GM19438 (cell line): ENCODE results near the gene HID1.
"Not testable (repeated sequence)": the region's sequence is repeated elsewhere in the genome, so short reads cannot be mapped to it uniquely, and the experiment has no call there.

Source experiments
- ATAC-seq: cut with Tn5 transposase; IDR thresholded peaks from one replicate; pipeline ENCODE4 v1.9.1; 2021; ENCODE audit warnings: low read depth; ENCODE audit not compliant: unreplicated experiment

HID1 gene

DNA sequence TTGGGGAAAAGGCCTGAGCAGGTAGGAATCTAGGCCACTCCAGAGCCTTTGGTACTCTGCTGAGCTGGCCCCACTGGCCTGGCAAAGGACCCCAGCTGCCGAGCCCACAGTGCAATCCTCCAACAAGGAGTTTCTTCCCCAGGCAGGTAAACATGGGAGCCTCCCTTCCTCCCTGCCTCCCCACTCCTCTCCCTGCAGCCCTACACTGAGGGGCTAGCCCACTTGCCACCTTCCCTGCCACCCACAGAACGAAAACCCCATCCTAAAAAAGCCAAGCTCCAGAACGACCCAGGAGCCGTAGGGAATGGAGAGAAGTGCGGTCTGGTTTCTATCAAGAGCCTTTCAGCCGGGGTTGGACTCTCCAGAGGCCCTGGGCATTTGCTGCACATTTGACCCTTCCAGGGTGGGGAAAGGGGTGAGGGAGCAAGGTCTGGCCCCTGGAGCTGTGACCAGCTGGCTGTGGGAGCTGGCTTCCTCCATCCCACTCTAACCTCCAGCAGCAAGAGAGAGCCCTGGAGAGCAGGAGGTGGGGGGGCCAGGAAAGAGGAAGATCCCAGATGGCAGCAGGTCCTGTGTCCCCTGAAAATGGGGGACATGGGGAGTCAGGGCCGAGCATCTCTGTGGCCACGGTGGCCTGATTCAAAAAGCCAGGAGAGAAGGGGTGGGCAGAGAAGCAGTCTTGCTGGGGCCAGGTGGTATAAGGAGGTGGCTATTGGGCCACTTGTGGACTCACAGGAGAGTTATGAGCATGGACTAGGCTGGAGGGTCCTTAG lies 1.3 kb downstream of the HID1 start:
- ATAC-seq: no peak

GRCh38 chr17:74970395-74970794 lies 2.2 kb downstream of the HID1 start:
- ATAC-seq: no peak

DNA sequence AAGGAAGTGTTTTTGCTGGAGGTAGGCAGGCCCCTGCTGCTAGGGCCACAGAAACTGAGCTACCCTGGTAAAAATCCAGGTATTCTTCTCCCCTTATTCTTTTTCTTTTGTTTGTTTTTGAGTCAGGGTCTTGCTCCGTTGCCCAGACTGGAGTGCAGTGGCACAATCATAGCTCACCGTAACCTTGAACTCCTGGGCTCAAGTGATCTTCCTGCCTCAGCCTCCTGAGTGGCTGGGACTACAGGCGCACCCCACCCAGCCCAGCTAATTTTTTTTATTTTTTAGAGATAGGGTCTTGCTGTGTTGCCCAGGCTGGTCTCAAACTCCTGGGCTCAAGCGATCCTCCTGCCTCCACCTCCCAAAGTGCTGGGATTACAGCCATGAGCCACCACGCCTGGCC lies 3.1 kb downstream of the HID1 start:
- ATAC-seq: not testable (repeated sequence)

GRCh38 chr17:74968361-74968780 lies 4.2 kb downstream of the HID1 start:
- ATAC-seq: no peak

- ATAC-seq: no peak
These were observed 7.5 kb downstream of the HID1 start for GRCh38 chr17:74964988-74965622.

DNA sequence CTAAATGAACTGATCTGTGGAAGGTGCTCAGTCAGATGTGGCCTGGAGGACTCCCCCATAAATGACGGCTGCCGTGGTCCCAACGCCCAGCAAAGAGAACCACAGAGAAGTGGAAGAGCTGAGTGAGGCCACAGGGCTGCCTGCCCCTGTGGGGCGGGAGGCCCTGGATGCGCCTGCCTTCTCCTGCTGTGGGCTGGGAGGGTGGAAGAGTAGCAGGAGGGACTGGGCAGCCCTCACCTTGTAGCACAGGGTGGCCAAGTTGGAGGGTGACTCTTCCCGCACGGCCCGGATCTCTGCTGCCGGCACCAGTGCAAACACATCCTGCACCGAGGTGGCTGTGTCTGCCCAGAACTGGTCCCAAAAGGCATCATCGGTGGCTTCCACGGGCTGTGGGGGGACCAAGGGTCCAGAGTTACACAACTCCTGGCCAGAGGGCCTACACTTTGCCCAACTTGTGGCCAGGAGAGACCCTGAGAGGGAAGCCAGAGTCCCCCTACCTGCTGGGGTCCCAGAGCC lies 8.3 kb downstream of the HID1 start:
- no peak for ATAC-seq

- no peak for ATAC-seq
These were observed 8.9 kb downstream of the HID1 start for GRCh38 chr17:74963656-74964055.

DNA sequence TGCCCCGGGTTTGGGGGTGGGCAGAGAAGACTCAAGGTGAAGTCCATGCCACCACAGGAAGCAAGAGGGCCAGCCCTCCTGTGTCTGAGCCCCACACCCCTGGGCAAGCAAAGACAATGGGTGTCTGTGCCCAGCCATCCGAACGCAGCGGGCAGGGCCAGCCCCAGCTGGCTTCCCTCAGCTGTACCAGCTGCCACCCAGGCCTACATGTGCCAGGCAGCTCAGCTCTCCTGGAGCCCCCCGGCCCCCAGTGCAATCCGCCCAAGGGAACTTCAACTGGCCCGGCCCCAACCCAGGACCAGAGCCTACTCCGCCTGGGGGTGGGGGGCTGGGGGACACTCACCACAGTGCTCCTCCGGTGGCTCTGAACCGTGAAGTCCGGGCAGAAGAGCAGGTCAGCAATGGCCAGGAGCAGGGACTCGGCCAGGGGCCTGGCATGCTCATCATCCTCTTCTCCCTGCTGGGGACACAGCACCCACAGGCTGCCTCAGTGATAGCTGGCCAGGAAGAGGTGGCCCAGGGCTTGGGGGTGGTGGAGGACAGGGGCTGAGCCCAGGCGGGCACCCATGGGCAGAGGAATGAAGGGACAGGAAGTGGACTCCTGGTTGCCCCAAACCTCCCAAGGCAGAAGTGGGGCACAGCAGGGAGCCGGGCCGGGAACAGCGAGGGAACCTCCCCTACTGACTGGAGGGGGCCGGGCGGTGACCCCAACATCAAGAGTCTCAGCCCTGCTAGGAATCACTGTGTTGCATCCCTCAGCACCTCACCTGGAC lies 9.8 kb downstream of the HID1 start:
- no peak for ATAC-seq

DNA sequence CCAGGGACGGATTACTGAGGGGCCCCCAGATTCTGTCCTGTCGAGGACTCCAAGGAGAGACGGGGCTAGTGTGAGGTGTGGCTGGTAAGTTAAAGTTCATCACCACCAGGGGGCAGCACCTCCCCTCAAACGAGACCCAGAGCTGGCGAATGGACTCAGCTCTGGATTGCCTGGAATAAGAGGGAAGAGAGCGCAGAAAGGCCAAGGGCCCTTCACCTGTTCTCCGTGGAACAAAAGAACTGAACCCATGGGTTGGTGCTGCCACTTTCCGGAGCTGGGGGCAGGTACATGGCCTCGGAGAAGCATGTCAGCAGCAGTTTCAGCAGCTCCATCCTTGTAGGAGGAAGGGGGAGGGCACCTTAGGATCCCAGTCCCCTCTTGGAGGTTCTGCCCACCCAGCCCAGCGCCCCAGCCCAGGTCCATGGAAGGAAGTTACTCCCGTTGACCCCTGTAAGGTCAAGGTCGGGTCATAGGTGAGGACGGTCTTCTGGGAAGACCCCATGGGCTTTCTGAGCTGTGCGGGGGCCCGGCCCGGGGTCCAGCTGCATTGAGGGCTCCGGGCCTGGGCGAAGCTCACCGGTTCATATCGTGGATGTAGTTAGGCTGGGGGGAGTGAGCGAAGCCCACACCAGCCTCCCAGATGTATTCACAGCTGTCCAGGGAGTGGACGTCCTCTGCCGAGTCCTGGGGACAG lies 10.8 kb downstream of the HID1 start:
- no peak for ATAC-seq

DNA sequence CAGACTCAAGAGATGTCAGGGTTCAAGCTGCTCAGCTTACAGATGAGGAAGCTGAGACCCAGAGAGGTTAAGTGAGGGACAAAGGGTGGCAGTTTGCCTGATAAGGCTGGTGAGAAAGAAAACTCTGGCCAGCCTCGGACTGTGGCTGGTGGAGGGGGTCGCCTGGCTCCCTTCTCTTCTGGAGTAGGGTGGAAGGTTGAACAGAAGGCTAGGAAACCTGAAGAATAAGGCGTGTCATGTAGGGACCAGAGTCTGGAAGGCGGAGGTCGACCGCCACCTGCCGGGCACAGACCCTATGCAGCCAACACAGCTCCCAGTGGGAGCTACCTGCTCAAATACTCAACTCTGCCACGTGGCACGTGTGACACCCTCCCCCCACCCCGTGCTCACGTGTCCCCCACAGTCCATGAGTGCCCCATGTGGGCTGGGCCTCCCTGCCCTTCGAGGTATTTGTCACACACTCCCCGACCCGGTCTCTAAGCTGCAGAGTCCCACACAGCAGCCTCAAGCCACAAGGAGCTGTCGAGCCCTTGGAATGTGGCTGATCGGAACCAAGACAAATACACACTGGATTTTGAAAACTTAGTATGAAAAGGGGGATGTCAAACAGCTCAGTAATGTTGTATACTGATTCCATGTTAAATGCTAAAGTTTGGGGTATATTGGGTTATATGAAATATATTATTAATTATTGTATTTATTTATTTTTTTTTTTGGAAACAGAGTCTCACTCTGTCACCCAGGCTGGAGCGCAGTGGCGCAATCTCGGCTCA lies 11.8 kb downstream of the HID1 start:
- ATAC-seq: no peak

DNA sequence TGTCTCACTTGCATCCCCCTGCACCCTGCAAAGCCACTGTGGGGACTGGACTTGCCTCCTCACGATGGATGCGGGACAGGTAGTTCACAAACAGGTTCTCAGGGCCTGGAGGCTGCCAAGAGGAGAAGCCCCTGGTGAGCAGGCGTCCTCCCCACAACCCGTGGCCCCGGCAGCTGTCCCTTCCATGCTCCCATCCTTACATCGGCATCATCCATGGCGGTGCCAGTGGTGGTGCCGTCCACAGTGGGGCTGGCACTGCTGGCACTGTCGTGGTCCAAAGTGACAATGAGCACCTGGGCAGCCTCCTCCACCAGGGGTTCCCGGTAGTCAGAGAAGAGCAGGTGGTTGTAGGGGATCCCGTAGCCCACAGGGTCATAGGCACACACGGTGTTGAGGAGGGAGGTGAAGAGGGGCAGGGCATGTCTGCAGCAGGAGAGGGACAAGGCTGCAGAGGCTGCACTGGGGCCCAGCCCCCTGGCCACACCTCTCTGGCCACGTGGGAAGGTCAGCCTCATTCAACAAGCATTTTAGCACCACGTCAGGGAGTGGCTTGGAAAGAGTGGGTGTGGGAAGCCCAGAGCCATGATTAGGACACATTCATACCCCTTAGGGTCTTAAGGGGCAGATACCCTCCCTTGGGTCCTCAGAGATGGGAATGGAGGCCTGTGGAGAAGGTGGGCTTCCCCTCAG lies 12.6 kb downstream of the HID1 start:
- ATAC-seq: no peak

DNA sequence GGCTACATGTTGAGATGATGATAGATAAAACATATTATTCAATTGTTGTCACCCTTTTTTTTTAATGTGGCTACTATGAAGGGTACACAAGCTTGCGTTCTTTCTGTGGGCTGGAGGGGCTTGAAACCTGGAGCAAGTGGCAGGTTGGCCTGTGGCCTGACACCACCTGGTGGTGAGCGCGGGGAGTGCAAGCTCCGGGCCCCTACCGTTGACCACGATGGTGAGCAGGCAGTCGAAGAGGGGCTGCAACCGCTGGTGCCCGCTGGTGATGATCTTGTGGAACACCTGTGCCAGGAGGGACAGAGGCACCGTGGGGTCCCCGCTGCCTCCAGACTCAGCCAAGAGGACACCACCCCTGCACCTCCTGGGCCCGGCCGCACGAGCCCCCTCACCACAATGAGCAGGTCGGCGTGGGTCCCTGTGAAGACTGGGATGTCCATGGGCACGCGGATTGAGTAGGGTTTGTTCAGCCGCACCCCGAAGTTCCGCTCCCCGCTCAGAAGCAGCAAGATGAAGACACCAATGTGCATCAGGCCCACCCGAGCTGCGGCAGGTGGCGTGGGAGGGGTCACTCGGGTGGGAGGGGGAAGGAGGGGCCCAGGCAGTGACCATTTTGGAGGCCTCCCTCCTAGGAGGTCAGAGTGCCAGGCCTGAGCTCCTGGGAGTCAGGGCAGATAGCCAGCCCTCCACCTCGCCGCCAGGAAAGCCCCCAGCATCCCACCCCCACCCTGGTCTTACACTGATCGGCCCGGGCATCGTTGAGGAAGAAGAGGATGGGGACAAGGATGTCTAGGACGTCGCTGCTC lies 14.4 kb downstream of the HID1 start:
- no peak for ATAC-seq

DNA sequence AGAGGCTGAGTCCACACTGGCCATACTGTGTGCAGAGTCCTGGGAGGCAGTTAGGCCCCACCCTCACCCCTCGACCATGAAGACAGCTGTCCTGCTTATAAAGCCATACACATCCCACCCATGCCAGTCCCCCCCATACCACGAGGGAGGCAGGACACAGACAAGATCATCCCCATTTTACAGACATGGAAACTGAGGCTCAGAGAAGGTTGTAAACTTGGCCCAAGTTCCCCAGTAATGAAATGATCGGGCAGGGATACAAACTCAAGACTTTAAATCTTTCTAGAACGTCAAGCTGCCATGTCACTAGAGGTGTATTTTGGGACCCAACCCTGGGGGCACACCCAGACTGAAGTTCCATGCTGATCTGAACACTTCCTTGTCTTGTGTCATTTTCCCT lies 16.5 kb downstream of the HID1 start:
- ATAC-seq: no peak

- ATAC-seq: no peak
These were observed 17.7 kb downstream of the HID1 start for GRCh38 chr17:74954665-74955421.

DNA sequence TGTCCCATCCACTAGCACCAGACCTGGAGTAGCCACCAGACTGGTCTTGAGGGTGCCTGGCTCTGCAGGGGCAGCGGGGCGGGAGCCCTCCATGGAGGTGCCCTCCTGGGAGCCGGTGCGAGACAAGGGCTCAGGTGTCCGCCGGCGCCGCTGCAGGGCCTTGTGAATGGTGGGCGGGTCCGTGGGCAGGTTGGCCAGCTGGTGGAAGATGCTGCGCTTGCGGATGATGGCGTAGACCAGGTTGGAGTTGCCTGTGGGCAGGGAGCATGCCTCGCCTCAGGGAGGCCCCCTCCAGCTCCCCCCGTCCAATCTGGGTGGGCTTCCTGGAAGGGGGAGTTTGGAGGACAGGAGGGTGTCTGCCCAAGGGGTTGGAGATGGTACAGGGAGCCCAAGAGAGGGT lies 18.4 kb downstream of the HID1 start:
- no peak for ATAC-seq

DNA sequence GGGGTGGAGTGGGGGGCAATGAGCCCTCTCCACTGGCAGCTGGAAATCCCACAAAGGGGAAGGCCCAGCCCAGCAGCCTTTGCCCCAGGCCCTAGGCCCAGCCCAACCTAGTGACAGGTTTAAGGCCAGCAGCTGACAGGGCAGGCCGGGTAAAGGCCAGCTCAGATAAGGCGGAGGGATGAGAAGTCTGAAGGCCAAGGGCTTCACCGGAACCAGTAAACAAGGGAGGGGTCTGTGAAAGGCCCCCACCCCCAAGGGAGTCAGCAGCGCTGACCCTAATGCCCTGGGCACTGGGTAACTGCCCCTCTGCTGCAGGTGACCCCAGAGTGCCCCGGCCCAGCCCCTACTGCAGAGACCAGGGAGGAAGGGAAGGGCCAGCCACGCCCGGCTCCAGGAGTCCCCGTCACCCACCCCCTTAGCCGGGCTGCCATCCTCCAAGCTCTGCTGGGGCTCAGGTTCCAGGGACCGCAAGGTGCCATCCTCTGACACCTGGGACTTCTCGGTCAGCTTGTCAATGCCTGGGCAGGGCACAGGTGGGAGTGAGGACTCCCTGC lies 19.3 kb downstream of the HID1 start:
- no peak for ATAC-seq

DNA sequence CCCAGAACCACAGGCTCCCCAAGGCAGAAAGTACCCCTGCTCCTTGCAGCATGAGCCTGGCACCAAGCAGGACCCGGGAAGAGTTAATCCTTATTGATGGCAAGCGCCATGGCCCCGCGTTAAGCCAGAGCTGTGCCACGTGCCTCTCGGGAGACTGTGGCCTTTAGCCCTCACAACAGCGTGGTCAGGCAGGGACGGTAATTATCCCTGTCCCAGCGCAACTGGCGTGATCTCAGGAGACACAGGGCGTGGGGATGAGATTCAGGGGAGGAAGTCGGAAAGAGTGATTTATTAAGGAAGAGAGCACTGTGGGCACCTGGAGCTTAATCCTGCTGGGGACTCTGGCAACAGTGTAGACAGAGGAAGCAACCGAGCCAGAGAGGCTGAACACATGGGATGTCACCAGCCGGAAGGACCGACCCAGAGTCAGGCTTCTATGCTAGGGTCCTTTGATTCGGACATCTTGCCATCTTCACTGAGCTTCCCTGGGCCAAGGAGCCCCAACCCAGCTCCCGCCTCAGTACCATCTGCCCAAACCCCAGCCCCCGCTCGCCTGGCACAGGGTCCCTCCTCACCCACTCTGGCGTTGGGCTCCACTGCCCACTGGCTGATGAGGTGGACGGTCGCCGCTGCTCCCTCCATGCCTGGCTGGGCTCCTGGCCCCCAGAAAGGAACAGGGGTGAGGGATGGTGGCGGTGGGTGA lies 20.0 kb downstream of the HID1 start:
- no peak for ATAC-seq
